GM21367 (cell line): ENCODE measurements around the gene CD53.
A peak's percentile ranks its signal among the peaks of the same experiment; 100 is the strongest.
"Not testable (repeated sequence)": the region's sequence is repeated elsewhere in the genome, so short reads cannot be mapped to it uniquely, and the experiment has no call there.

Source experiments
- ATAC-seq: cut with Tn5 transposase; IDR thresholded peaks from one replicate; pipeline ENCODE4 v1.9.1; 2021; ENCODE audit not compliant: unreplicated experiment

Gene CD53, protein sequence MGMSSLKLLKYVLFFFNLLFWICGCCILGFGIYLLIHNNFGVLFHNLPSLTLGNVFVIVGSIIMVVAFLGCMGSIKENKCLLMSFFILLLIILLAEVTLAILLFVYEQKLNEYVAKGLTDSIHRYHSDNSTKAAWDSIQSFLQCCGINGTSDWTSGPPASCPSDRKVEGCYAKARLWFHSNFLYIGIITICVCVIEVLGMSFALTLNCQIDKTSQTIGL

GRCh38 chr1:110872745-110873720, at the start of gene CD53:
CD53 (plus strand) TSS chr1:110873148; CDS start chr1:110891409, 18,261 bp downstream.
- peak; percentile 30 for ATAC-seq

GRCh38 chr1:110824192-110824591, 48.8 kb upstream of the CD53 start:
- ATAC-seq, result no peak

- no peak for ATAC-seq
Measured at GRCh38 chr1:110829955-110830553, 42.9 kb upstream of the CD53 start.

DNA sequence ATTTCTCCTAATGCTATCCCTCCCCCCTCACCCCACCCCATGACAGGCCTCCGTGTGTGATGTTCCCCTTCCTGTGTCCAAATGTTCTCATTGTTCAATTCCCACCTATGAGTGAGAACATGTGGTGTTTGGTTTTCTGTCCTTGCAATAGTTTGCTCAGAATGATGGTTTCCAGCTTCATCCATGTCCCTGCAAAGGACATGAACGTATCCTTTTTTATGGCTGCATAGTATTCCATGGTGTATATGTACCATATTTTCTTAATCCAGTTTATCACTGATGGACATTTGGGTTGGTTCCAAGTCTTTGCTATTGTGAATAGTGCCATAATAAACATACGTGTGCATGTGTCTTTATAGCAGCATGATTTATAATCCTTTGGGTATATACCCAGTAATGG, 39.2 kb upstream of the CD53 start:
- ATAC-seq, result not testable (repeated sequence)

DNA sequence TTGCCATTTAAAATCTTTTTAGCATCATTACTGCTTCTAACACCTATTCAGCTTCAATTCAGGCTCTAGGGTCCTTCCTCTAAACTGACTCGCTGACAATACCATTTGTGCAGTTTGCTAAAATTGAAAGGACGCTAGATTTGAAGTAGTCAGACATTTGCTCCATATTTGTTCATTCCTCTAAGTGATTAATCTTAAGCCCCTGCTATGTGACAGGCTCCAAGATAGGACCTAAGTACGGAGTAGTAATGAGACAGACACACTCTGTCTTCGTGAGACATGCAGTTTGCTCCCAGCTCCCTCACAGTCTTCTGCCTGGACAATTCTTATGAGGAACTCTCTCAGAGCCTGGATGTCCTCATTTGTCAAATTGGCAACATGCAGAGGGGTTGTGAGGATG, 26.1 kb upstream of the CD53 start:
- no peak for ATAC-seq

DNA sequence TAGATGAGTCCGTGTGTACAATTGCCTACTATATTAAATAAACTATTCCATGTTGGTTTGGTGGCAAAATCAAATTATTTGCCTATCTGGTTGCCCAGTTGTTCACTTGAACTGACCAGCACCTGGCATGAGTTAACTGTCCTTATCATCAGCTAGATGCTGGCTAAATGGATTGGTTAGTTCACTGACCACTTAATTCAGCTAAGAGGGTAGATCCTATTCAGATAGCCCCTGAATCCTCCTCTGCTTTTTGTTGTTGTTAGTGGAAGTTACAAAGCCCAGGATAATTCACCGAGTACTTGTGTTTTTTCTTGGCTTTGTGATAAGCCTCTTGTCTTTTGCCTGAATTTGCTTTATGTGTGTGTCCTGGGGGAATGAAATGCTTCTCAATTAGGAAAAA, 22.8 kb upstream of the CD53 start:
- no peak for ATAC-seq

DNA sequence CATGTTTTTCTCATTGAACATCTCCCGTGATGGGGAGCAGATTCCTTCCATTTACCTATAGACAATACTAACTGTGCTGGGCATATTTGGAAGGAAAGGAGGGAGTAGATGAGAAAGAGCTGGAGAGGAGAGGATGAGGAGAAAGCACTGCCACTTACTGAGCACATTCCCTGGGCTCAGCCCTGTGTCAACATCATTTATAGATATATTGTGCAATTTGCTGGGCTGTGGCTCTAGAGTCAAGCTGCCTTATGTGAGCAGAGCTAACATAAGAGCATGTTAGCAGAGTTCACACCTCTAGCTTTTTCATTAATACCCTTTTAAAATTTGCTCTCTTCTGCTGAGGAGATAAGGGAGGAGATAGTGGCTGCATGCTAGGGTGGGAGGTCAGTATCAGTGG, 22.3 kb upstream of the CD53 start:
- ATAC-seq, result no peak

DNA sequence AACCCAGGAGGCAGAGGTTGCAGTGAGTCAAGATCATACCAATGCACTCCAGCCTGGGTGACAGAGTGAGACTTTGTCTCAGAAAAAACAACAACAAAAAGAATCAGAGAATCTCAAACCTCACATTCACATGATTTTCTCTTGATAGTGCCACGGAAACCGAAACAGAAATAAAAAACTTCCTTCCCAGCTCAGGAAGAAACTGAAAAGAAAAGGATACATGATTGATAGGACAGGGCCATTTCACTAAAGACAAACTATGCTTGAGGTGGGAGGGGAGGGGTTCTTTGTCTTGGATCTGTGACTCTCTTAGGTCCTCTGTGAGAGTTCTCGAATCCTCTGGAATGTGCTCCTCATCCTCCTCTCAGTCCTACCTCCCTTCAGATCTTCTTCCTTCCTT, 19.8 kb upstream of the CD53 start:
- ATAC-seq, result no peak

- no peak for ATAC-seq
Measured at GRCh38 chr1:110856410-110856809, 16.5 kb upstream of the CD53 start.

DNA sequence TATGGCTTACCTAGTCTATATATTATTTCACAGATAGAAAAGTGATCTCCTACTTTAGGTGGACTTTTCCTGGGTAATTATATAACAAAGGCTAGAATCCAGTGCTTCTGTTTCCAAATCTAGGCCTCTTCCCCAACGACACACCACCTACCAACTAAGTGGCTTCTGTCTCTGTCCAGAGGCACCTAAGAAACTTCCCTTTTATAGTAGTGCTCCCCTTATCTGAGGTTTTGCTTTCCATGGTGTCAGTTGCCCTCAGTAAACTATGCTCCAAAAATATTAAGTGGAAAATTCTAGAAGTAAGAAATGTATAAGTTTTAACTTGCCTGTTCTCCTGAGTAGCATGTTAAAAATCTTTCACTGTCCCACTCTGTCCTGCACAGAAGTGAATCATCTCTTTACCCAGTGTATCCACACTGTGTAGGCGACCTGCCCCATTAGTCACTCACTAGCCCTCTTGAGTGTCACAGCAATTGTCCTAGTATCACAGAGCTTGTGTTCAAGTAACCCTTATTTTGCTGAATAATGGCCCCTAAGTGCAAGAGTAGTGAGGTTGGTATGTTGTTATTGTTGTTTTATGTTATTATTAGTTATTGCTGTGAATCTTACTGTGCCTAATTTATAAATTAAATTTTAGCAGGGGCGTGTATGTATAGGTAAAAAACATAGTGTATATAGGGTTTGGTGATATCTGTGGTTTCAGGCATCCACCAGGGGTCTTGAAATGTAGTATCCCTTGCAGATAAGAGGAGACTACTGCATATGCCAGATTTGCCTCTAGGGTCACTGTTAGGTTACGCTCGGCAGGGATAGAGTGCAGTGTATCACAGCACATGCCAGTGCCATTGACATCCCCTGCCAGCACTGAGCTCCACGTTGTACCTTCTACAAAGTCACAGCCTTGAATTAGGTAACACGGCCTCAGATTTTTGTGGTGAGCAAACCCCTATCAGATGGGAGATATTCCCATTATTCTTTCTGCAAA, 14.7 kb upstream of the CD53 start:
- ATAC-seq, result no peak

DNA sequence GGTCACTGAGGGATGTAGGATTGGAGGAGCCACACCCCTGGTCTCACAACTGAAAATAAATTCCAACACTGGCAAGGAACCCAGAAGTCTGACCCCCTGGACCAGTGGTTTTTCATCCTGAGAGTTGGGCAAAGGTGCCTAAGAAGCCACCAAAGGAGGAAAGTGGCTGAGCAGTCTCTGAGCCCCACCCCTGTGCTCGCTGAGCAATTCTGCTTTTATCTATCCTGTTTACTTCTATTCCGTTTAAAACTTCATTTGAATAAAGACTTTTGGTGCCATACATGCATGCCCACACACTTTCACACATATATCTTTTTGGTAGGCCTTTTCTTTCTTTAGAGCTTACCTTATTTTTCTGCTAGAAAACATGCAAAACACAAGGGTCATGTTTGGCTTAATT, 13.9 kb upstream of the CD53 start:
- ATAC-seq, result no peak

DNA sequence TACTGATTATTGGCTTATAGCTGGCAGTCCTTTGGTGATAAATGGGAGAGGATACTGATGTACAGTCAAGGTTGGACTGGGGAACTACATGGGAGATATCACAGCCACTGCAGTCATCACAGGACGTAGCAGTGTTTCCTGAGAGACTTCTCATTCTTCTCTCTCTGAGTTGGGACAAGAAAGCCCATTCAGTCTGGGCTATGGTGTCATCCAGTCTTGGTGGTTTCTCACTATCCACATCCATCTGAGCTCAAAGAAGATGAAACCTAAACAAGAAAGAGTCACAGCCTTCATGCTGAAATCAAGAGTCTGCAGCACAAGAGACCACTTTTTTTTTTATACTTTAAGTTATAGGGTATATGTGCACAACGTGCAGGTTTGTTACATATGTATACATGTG, 12.8 kb upstream of the CD53 start:
- no peak for ATAC-seq

DNA sequence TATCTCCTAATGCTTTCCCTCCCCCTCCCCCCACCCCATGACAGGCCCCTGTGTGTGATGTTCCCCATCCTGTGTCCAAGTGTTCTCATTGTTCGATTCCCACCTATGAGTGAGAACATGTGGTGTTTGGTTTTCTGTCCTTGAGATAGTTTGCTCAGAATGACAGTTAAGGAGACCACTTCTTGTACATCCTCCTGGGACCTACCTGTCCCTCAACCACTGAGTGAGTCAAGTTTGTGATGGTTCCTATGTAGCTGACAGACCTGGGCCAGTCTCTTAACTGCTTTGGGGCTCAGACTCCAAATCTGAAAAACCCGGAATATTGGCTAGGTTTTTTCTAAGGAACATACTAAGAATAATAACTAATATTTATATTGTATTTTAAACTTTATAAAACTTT, 12.3 kb upstream of the CD53 start:
- not testable (repeated sequence) for ATAC-seq

- not testable (repeated sequence) for ATAC-seq
Measured at GRCh38 chr1:110861942-110862341, 11.0 kb upstream of the CD53 start.

DNA sequence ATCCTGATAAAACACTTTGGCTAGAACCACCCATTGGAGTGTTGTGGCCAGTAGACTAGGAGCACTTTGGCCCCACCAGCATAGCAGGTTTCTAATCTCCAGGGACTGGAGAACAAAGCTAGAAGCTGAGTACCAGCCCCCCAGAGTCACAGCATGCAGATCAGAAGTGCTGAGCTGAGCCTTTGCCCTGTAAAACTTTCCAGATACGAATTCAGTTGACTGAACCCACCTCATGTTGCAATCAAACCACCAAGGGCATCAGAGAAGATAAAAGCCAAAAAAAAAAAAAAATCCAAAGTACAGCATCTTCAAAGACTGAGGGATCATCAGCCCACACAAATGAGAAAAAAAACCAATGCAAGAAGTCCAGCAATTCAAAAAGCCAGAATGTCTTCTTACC, 8.7 kb upstream of the CD53 start:
- ATAC-seq, result no peak

- ATAC-seq, result no peak
Measured at GRCh38 chr1:110870721-110871388, 2.1 kb upstream of the CD53 start.

DNA sequence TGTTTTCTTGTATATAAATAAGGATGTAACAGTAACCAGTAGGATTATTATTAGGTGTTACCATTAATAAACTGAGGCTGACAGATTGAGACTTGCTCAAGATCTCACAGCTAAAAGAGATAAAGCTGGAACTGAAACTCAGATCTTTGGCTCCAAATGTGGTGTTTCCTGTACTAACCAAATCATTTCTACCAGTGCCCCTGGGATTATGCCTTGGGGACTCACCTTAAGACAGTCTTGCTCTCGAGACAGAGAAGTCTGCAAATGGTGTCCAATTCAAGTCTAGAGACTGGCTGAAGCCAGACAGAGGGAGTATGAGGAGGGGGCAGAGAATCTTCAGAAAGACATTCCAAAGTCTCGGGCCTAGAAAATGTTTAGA, 593 bp upstream of the CD53 start:
- ATAC-seq, result peak; percentile 35

- no peak for ATAC-seq
Measured at GRCh38 chr1:110873856-110874255, 908 bp downstream of the CD53 start.

DNA sequence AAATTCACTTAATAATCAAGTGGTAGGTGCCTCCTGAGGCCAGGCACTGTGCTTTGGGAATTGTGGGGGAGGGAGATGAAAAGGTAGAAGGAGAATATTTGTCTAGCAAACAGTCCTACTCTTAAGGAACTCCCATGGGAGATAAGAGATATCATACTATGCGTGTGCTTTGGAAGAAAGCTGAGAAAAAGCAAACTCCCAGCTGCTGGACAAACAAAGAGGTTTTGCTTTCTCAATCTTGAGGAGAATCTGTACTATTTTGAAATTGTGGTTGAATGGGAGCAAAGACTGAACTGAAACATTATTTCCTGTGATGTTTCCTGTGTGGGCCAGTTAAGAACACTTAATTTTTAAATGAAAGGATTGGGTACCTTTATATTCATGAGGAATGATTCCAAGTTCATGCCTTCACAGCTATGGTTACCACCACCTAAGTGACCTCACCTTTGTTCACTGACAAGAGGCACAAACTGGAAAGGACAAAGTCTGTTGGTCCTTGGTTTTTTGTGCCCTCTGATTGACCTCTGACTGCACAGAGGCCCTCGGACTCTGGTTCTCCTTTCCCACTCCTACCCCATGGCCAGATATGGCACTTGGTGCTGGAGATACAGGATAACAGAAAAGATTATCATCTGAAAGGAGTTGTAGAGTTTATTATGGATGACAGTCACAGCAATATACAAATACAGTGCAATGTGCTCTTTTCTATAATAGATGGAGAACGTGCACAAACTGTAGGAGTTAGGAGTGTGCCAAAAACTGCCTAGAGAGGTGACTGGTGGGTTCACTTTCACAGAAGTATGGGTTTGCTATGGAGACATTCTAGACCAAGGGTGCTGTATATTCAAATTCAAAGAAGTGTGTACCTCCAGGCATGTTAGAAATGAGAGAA, 1.6 kb downstream of the CD53 start:
- no peak for ATAC-seq
